Endothelial cell of umbilical vein (primary cell): ENCODE measurements around the gene IPO9.

ENCODE experiments used
- EZH2 ChIP-seq: IDR thresholded peaks from 2 replicates; pipeline ENCODE4 v1.6.1; 2012; ENCODE audit warnings: borderline replicate concordance, low read depth, mild to moderate bottlenecking, moderate library complexity, low read length, inconsistent platforms; ENCODE audit not compliant: severe bottlenecking
- GATA2 ChIP-seq: IDR thresholded peaks from 2 replicates; pipeline ENCODE4 v1.7.0; 2011; ENCODE audit warnings: low read depth, mild to moderate bottlenecking, moderate library complexity, mixed read lengths, low read length; ENCODE audit not compliant: insufficient read length, insufficient read depth
- POLR2A ChIP-seq: IDR thresholded peaks from 2 replicates; pipeline ENCODE4 v1.6.1; 2012; ENCODE audit warnings: low read depth, mild to moderate bottlenecking, control low read depth, low read length
- TF ChIP-seq, protein P1 (sequence below), 2 donors: IDR thresholded peaks; 1 replicate in 1 of 2; 2 replicates in 1 of 2; pipeline ENCODE4 v1.5.1; 2011; ENCODE audit warnings: low read length in 2 of 2, mild to moderate bottlenecking in 2 of 2, moderate library complexity in 2 of 2, control low read depth in 1 of 2, inconsistent platforms in 1 of 2, low read depth in 1 of 2; ENCODE audit not compliant: insufficient read depth in 1 of 2; ENCODE audit errors: extremely low read depth in 1 of 2

DNA sequence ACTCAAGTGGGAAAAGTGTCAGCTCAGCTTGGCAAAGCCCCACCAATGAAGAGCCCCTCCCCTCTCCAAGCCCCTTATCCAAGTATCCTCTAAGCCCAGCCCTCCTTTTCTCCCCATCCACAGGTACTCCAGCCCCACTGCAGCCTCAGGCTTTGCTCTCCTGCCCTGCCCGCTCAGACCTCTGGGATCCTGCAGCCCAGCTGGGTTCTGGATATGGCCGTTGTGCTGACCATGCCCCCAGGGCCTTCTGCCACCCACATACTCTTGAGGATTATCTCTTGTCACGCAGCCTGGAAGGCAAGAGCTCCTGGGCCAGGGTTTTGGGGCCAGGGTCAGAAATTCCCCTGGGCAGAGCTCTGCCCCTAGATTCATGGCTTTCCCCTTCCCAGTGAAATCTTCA, 64.5 kb downstream of the IPO9 start:
- TF ChIP-seq, protein P1, sequence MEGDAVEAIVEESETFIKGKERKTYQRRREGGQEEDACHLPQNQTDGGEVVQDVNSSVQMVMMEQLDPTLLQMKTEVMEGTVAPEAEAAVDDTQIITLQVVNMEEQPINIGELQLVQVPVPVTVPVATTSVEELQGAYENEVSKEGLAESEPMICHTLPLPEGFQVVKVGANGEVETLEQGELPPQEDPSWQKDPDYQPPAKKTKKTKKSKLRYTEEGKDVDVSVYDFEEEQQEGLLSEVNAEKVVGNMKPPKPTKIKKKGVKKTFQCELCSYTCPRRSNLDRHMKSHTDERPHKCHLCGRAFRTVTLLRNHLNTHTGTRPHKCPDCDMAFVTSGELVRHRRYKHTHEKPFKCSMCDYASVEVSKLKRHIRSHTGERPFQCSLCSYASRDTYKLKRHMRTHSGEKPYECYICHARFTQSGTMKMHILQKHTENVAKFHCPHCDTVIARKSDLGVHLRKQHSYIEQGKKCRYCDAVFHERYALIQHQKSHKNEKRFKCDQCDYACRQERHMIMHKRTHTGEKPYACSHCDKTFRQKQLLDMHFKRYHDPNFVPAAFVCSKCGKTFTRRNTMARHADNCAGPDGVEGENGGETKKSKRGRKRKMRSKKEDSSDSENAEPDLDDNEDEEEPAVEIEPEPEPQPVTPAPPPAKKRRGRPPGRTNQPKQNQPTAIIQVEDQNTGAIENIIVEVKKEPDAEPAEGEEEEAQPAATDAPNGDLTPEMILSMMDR (IDR thresholded peaks at IDR 0.05; ENCODE audit: extremely low read depth in 1 of 2, insufficient read depth in 1 of 2, low read depth in 1 of 2, low read length in 2 of 2) = no peak
- TF ChIP-seq POLR2A (no peak), EZH2 (no peak), GATA2 (no peak)
